Sigmoid colon (tissue), 7 donors: ENCODE data around the gene HRK. TPM values are rescaled to one million over a fixed set of nuclear protein-coding genes. Genes with fewer than 3 reads are reported as not detected.

Source experiments
- DNase-seq: peaks from one replicate; pipeline ENCODE4 v3.0.0-alpha.2; 2019
- H3K27ac ChIP-seq, 4 donors: fragments of 200-600 bp; sonication (generic); one replicate each; pipeline ENCODE4 v1.5.1; 2016 to 2019; ENCODE audit warnings: mild to moderate bottlenecking in 1 of 4
- H3K27me3 ChIP-seq, 3 donors: fragments of 200-600 bp; sonication (generic); one replicate each; pipeline ENCODE4 v1.5.1; 2019; ENCODE audit warnings: mild to moderate bottlenecking in 1 of 3
- H3K36me3 ChIP-seq, 4 donors: fragments of 200-600 bp; sonication (generic); one replicate each; pipeline ENCODE4 v1.5.1; 2016 to 2019
- H3K4me1 ChIP-seq, 4 donors: fragments of 200-600 bp; sonication (generic); one replicate each; pipeline ENCODE4 v1.5.1; 2017 to 2019
- H3K4me3 ChIP-seq, 4 donors: fragments of 200-600 bp; sonication (generic); one replicate each; pipeline ENCODE4 v1.5.1; 2017 to 2019; ENCODE audit warnings: mild to moderate bottlenecking in 2 of 4, moderate library complexity in 1 of 4
- H3K9me3 ChIP-seq, 4 donors: fragments of 200-600 bp in 3 of 4; sonication (generic) in 3 of 4; one replicate each; pipeline versions ENCODE4 v1.5.1 to v1.6.1; 2013 to 2019
- EP300 ChIP-seq, 4 donors: sonication (generic); formaldehyde crosslinking; IDR thresholded peaks; one replicate each; pipeline ENCODE4 v1.6.1; 2017; ENCODE audit warnings: antibody characterized with exemption in 4 of 4
- POLR2A ChIP-seq, 2 donors: fragments of 450-650 bp; IDR thresholded peaks; one replicate each; pipeline ENCODE4 v1.6.1; 2016; ENCODE audit warnings: antibody characterized with exemption in 2 of 2, mild to moderate bottlenecking in 2 of 2, moderate library complexity in 2 of 2
- POLR2AphosphoS5 ChIP-seq, 4 donors: sonication (generic); formaldehyde crosslinking; IDR thresholded peaks; one replicate each; pipeline ENCODE4 v1.6.1; 2017; ENCODE audit warnings: antibody characterized with exemption in 4 of 4
- WGBS, 2 donors: extraction: QIAGEN DNeasy Blood & Tissue Kit; methylation state at CpG; one replicate each; pipeline ENCODE4 v1.1.7; 2013; 5-methylcytosine and 5-hydroxymethylcytosine counted together
- intact Hi-C: fragments of 100-400 bp; cut with DNase I; formaldehyde crosslinking; loops from one replicate; pipeline ENCODE4 v1.15.1; 2023
- polyA plus RNA-seq, 3 donors: library from polyadenylated mRNA; stranded (reverse); fragments of 200-250 nt; gene quantifications; one replicate each; pipeline ENCODE4 v1.2.3, GENCODE V29; 2013
- total RNA-seq, 4 donors: library from RNA; depleted of rRNA; stranded (reverse); fragments of >200 nt; gene quantifications; one replicate each; pipeline ENCODE4 v1.1.0, GENCODE V29; 2016
- TF ChIP-seq, protein P1 (sequence below), 4 experiments: fragments of 450-650 bp in 3 of 4; fragments of 200-600 bp in 1 of 4; IDR thresholded peaks; one replicate each; pipeline ENCODE4 v1.5.1; 2016 to 2019; ENCODE audit warnings: antibody characterized with exemption in 4 of 4, mild to moderate bottlenecking in 3 of 4, moderate library complexity in 2 of 4
- donor health status: healthy with polysubstance abuse.
- donor health status: Bipolar disorder and iron deficiency.
- donor health status: healthy.

Gene HRK
- total and polyA plus RNA-seq, 7 donors = under 0.01 to 0.92 (median 0.19) TPM; not detected in 3

- Histone ChIP-seq H3K4me3 (no peak overlapping the region), H3K36me3 (no peaks in the 10 kb centered on the region), H3K27ac (no peak overlapping the region), H3K27me3 (peaks cover 34 to 89% (median 65%) of the 10 kb centered on the region in 3 donors), H3K4me1 (peaks cover 0 to 29% (median 26%) of the 10 kb centered on the region in 4 donors), H3K9me3 (peaks cover 0 to 8% (median 6%) of the 10 kb centered on the region in 4 donors)
- intact Hi-C loops = no loop called here
- TF ChIP-seq POLR2A (IDR thresholded peaks at IDR 0.05) = no peak
- TF ChIP-seq, protein P1, sequence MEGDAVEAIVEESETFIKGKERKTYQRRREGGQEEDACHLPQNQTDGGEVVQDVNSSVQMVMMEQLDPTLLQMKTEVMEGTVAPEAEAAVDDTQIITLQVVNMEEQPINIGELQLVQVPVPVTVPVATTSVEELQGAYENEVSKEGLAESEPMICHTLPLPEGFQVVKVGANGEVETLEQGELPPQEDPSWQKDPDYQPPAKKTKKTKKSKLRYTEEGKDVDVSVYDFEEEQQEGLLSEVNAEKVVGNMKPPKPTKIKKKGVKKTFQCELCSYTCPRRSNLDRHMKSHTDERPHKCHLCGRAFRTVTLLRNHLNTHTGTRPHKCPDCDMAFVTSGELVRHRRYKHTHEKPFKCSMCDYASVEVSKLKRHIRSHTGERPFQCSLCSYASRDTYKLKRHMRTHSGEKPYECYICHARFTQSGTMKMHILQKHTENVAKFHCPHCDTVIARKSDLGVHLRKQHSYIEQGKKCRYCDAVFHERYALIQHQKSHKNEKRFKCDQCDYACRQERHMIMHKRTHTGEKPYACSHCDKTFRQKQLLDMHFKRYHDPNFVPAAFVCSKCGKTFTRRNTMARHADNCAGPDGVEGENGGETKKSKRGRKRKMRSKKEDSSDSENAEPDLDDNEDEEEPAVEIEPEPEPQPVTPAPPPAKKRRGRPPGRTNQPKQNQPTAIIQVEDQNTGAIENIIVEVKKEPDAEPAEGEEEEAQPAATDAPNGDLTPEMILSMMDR (IDR thresholded peaks at IDR 0.05) = no peak
- 32 to 47% methylated on average over 19 of the region's 19 CpGs for WGBS, 2 donors
- no peak for DNase-seq
These were observed 4.9 kb downstream of the HRK start for GRCh38 chr12:116876151-116876869.

GRCh38 chr12:116874324-116874995 is 6.8 kb downstream of the HRK start:
- no peak overlapping the region for H3K27ac ChIP-seq
- 91 to 92% methylated on average over 4 of the region's 4 CpGs for WGBS, 2 donors
- intact Hi-C loops = no loop called here
- peaks cover 0 to 8% (median 6%) of the 10 kb centered on the region in 4 donors for H3K9me3 ChIP-seq
- peaks cover 0 to 13% (median 10%) of the 10 kb centered on the region in 4 donors for H3K4me1 ChIP-seq
- no peaks in the 10 kb centered on the region for H3K36me3 ChIP-seq
- no peak overlapping the region for H3K4me3 ChIP-seq
- TF ChIP-seq, protein P1 (IDR thresholded peaks at IDR 0.05) = no peak
- TF ChIP-seq POLR2AphosphoS5 (IDR thresholded peaks at IDR 0.05) (no peak), POLR2A (IDR thresholded peaks at IDR 0.05) (no peak), EP300 (IDR thresholded peaks at IDR 0.05) (no peak)
- no peak for DNase-seq
- peaks cover 18 to 71% (median 47%) of the 10 kb centered on the region in 3 donors for H3K27me3 ChIP-seq

GRCh38 chr12:116870306-116870705 is 10.9 kb downstream of the HRK start:
- intact Hi-C loops = no loop called here
- WGBS, 2 donors = 63 to 66% methylated on average over 4 of the region's 4 CpGs
- H3K36me3 ChIP-seq = no peaks in the 10 kb centered on the region
- H3K27me3 ChIP-seq = peaks cover 0 to 29% (median 8%) of the 10 kb centered on the region in 3 donors
- H3K9me3 ChIP-seq = peaks cover 0 to 8% (median 6%) of the 10 kb centered on the region in 4 donors
- no peak overlapping the region for H3K4me3 ChIP-seq
- TF ChIP-seq POLR2AphosphoS5 (IDR thresholded peaks at IDR 0.05) = no peak
- TF ChIP-seq, protein P1 (IDR thresholded peaks at IDR 0.05) = no peak
- TF ChIP-seq EP300 (IDR thresholded peaks at IDR 0.05) = no peak
- TF ChIP-seq POLR2A (IDR thresholded peaks at IDR 0.05) = no peak
- H3K27ac ChIP-seq = no peak overlapping the region
- DNase-seq = no peak
- no peaks in the 10 kb centered on the region for H3K4me1 ChIP-seq

DNA sequence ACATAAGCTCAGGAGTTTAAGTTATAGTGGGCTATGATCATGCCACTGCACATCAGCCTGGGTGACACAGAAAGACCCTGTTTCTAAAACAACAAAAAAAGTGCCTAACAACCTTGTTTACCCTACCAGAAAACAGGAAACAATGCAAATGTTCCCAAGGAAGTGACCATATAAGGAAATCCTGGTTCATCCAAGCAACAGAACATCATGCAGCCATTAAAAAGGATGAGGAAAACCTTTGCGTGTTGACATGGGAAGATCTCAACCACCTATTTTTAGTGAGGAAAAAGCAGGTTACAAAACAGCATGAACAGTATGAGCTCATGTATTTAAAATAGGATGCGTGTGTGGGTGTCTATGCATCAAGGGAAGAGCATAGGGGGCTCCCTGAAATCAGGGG is 13.7 kb downstream of the HRK start:
- TF ChIP-seq, protein P1 (IDR thresholded peaks at IDR 0.05) = no peak
- TF ChIP-seq POLR2A (IDR thresholded peaks at IDR 0.05) (no peak), EP300 (IDR thresholded peaks at IDR 0.05) (no peak), POLR2AphosphoS5 (IDR thresholded peaks at IDR 0.05) (no peak)
- peaks cover 0 to 14% (median 0%) of the 10 kb centered on the region in 3 donors for H3K27me3 ChIP-seq
- intact Hi-C loops = no loop called here
- H3K9me3 ChIP-seq = no peaks in the 10 kb centered on the region
- H3K36me3 ChIP-seq = no peaks in the 10 kb centered on the region
- DNase-seq = no peak
- no peak overlapping the region for H3K27ac ChIP-seq
- peaks cover 0 to 8% (median 0%) of the 10 kb centered on the region in 4 donors for H3K4me1 ChIP-seq
- WGBS, 2 donors = 92 to 97% methylated on average over 2 of the region's 2 CpGs
- H3K4me3 ChIP-seq = no peak overlapping the region
